GM13977 (cell line): Measurements from ENCODE around the gene TMEM139.
A peak's percentile ranks its signal among the peaks of the same experiment; 100 is the strongest.

ENCODE experiments used
- DNase-seq: peaks from one replicate; pipeline ENCODE4 v3.0.0; 2012; ENCODE audit warnings: low spot score
- in situ Hi-C: fragments of 300-500 bp; cut with MboI; formaldehyde crosslinking; loops from one replicate; pipeline ENCODE4 v1.12.0; 2022; ENCODE audit warnings: low sequenced_read_pairs, low pct_unique_long_range_greater_than_20kb, mixed read lengths, inconsistent platforms; ENCODE audit not compliant: unreplicated experiment
- TF ChIP-seq, protein P1 (sequence below): IDR thresholded peaks from 2 replicates; pipeline ENCODE4 v1.5.1; 2012; ENCODE audit warnings: mild to moderate bottlenecking, control low read depth; ENCODE audit not compliant: insufficient read depth; ENCODE audit errors: extremely low read depth, missing control alignments

Gene TMEM139

DNA sequence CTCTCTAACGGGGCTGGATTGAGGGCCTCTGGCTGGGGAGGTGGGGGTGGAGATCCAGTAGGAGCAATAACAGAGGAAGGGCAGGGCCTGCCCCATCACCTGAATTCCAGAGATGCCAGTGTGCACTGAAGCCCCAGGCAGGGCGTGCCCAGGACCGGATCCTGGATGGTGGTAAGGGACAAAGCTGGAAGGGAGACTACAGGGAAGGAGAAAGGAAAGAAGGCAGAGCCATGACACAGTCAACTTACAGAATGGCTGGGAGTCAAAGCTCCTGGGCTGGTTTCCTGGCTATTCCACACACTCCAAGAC, 666 bp downstream of the TMEM139 start:
- in situ Hi-C loops: no loop called here
- TF ChIP-seq, protein P1, sequence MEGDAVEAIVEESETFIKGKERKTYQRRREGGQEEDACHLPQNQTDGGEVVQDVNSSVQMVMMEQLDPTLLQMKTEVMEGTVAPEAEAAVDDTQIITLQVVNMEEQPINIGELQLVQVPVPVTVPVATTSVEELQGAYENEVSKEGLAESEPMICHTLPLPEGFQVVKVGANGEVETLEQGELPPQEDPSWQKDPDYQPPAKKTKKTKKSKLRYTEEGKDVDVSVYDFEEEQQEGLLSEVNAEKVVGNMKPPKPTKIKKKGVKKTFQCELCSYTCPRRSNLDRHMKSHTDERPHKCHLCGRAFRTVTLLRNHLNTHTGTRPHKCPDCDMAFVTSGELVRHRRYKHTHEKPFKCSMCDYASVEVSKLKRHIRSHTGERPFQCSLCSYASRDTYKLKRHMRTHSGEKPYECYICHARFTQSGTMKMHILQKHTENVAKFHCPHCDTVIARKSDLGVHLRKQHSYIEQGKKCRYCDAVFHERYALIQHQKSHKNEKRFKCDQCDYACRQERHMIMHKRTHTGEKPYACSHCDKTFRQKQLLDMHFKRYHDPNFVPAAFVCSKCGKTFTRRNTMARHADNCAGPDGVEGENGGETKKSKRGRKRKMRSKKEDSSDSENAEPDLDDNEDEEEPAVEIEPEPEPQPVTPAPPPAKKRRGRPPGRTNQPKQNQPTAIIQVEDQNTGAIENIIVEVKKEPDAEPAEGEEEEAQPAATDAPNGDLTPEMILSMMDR: no peak
- no peak for DNase-seq

DNA sequence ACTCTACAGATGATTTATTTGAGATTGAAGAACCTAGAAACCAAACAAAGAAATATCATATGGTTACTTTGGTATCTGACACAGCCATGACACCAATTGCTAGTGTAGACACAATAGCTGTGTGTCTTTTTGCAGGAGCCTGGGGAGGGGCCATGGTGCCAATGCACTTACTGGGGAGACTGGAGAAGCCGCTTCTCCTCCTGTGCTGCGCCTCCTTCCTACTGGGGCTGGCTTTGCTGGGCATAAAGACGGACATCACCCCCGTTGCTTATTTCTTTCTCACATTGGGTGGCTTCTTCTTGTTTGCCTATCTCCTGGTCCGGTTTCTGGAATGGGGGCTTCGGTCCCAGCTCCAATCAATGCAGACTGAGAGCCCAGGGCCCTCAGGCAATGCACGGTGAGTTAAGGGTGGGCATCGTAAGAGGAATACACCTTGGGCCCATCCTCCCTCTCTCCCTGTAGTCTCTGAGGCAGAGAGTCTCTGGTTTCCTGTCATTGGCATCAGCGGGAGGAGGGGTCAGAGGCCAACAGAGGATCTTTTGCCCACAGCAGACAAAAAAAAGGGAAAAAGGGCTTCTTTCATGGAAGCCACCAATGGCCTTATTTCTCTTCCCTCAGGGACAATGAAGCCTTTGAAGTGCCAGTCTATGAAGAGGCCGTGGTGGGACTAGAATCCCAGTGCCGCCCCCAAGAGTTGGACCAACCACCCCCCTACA, 1.2 kb downstream of the TMEM139 start:
- TF ChIP-seq, protein P1: no peak
- DNase-seq: no peak
- in situ Hi-C loops: no loop called here

DNA sequence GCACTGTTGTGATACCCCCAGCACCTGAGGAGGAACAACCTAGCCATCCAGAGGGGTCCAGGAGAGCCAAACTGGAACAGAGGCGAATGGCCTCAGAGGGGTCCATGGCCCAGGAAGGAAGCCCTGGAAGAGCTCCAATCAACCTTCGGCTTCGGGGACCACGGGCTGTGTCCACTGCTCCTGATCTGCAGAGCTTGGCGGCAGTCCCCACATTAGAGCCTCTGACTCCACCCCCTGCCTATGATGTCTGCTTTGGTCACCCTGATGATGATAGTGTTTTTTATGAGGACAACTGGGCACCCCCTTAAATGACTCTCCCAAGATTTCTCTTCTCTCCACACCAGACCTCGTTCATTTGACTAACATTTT, 1.7 kb downstream of the TMEM139 start:
- no peak for DNase-seq
- TF ChIP-seq, protein P1: no peak
- in situ Hi-C loops: no loop called here

DNA sequence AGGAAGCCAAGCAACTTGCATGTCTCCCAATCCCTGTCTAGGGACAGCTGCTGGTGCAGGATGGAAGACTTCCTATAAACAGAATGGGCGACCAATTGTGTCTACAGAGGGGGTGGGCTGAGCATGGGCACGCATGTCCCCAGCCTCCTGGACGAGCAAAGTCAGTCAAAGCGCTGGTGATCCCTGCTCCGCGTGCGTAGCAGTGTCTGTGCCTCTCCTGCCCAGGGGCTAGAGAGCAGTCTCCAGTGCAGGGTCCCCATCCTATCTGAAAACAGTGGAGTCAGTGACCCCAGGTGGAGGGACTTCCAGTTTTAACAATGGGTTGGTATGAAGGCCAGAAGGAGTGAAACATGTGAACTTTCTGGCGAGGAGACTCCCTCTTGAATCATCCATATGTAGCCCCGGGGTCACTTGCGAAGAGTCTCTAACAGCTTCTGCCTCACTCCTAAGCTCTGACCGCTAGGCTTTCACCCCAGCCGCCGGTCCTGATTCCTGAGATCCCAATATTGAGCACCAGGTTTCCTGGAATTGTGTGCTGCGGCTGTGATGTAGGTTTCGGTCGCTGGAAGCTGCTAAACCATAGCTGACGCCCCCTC, 2.7 kb downstream of the TMEM139 start:
- in situ Hi-C loops: no loop called here
- DNase-seq: no peak
- TF ChIP-seq, protein P1: no peak

- in situ Hi-C loops: no loop called here
These were observed 3.4 kb downstream of the TMEM139 start, which contains the start of gene CASP2 for GRCh38 chr7:143287935-143288826. Gene CASP2, plus strand, starts transcription at chr7:143288351. Its CDS starts 105 bp downstream, at chr7:143288456.

GRCh38 chr7:143288836-143289235, 4.1 kb downstream of the TMEM139 start:
- in situ Hi-C loops: no loop called here
- TF ChIP-seq, protein P1: no peak
- no peak for DNase-seq

More at GRCh38 chr7:143287935-143288826, 3.4 kb downstream of the TMEM139 start, which contains the start of gene CASP2:
- peak; percentile 99 for DNase-seq
- TF ChIP-seq, protein P1: peak; percentile 49
